ENCODE measurements around the gene SNX10.

Gene SNX10

DNA sequence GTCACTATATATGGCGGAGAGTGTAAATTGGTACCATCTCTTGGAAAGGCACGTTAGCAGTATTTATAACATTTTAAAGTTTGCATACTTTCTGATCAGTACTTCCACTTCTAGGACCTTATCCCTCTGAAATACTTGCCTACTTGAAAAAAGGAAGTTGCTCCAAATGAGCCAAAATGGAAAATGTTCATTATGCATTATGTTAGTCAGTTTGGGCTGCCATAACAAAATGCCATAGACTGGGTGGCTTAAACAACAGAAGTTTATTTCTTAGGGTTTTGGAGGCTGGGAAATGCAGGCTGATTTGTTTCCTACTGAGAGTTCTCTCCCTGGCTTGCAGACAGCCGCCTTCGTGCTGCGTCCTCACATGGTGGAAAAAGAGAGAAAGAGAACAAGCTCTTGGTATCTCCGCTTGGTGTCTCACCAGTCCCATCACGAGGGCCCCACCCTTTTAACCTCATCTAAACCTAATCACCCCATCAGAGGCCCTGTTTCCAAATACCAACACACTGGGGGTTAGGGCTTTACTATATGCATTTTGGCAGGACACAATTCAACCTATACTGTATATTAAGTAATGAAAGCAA, 6.9 kb downstream of the SNX10 start:
- DNase-seq (ENCODE audit: low read depth in 2 of 2): no peak

GRCh38 chr7:26305090-26305868, 13.6 kb downstream of the SNX10 start:
- no peak for DNase-seq (ENCODE audit: low read depth in 2 of 2)

GRCh38 chr7:26305869-26306665, 14.4 kb downstream of the SNX10 start:
- DNase-seq (ENCODE audit: low read depth in 2 of 2): no peak

DNA sequence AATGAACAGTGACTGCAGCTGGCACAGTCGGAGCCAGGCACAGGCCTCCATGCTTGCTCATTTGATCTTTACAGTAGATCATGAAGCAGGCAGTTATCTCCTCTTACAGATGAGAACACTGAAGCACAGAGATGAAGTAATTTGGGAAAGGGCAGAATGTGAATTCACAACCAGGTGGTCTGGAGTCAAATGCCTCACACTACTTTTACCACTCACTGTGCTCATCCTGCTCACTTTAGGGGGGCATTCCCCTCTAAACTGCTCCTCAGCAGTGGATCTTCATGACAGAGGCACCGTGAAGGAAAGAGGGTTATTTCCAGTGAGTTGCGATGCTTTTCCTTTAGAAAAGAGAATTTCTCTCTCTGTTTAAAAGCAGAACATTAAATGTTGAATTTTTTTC, 15.1 kb downstream of the SNX10 start:
- no peak for DNase-seq (ENCODE audit: low read depth in 2 of 2)

DNA sequence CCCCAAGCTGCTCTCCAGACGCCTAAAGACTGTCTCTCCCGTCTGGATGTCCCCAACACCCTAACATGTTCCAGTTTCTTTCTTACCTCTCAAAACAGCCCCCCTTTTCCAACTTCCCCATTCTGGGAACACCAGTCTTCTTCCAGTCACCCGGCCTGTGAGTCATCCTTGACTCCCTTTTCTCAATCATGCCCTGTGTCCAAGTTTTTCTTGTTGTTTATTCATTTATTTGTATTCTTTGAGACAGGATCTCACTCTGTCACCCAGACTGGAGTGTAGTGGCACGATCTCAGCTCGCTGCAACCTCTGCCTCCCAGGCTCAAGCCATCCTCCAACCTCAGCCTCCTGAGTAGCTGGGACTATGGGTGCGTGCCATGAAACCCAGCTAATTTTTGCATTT, 15.6 kb downstream of the SNX10 start:
- no peak for DNase-seq (ENCODE audit: low read depth in 2 of 2)

DNA sequence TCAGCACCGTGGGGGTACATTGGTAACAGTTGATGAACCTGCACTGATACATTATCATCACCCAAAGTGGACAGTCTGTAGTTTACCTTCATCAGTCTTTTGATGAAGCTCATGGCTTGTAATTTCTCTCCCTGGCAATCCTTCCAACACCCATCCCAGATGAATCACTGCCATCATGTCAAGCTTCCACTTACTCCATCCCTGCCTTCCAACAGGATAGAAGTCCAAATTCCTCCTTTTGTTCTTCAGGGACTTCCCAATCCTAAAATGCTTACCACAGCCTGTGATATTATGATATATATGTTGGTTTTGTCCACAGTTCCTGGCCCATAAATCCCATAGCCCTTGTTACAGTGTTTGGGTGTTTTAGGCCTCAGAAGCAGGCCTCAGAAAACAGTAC, 16.1 kb downstream of the SNX10 start:
- DNase-seq (ENCODE audit: low read depth in 2 of 2): no peak

- DNase-seq (ENCODE audit: low read depth in 2 of 2): no peak
Measured at GRCh38 chr7:26308551-26308950, 16.9 kb downstream of the SNX10 start.

- no peak for DNase-seq (ENCODE audit: low read depth in 2 of 2)
Measured at GRCh38 chr7:26309089-26309488, 17.4 kb downstream of the SNX10 start.

- DNase-seq (ENCODE audit: low read depth in 2 of 2): no peak
Measured at GRCh38 chr7:26311798-26312197, 20.1 kb downstream of the SNX10 start.

DNA sequence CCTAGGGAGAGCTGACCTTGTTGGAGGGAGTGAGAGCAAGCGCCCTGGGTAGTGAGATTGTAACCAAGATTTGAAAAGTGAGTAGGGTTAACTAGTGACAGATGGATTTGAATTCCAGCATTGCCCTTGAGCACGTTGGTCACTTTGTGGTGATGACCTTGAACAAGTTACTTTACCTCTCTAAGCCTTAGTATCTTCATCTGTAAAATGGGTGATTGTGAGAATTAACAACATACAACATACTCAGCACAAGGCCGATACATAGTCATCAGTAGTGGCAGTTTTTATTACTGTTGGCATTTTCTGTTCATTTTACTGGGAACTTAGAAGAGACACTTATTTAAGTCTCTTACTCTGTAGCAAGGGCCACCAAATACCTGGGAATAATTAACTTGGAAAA, 25.5 kb downstream of the SNX10 start:
- no peak for DNase-seq (ENCODE audit: low read depth in 2 of 2)

- no peak for DNase-seq (ENCODE audit: low read depth in 2 of 2)
Measured at GRCh38 chr7:26318921-26319320, 27.3 kb downstream of the SNX10 start.

DNA sequence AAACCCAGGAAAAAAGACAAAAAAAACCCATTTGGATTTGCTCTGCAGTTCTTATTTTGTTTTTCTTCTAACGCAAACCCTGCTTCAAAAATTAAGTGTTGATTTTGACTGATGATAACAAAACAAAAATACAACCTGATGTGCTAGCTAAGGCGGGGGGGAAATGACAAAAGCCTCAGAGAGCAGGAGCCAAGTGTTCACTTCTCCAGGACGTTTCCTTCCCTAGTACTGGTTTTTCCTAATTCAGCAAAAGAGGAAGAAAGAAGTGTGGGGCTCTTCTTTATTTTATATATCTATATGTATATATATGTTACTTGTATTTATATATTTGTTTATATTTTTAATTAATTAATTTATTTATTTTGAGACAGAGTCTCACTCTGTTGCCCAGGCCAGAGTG, 28.0 kb downstream of the SNX10 start:
- DNase-seq (ENCODE audit: low read depth in 2 of 2): no peak

GRCh38 chr7:26320878-26321277, 29.2 kb downstream of the SNX10 start:
- DNase-seq (ENCODE audit: low read depth in 2 of 2): no peak

DNA sequence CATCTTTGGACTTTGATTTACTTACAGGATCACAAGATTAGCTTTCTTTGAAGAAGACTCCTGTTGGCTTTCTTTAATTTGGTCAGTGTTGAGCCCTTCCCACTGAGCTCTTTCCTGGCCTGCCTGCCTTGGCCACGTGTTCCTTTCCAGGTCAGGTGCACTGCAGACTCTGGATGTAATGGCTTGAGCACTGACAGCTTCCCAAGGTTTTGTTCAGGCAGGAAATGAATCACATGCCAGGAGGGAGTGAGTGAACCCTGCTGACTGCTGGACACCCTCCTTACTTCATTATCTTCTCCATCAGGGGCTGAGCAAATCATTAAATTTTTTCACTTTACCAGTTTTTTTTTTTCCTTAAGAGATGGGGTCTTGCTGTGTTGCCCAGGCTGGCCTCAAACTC, 29.8 kb downstream of the SNX10 start:
- DNase-seq (ENCODE audit: low read depth in 2 of 2): no peak

DNA sequence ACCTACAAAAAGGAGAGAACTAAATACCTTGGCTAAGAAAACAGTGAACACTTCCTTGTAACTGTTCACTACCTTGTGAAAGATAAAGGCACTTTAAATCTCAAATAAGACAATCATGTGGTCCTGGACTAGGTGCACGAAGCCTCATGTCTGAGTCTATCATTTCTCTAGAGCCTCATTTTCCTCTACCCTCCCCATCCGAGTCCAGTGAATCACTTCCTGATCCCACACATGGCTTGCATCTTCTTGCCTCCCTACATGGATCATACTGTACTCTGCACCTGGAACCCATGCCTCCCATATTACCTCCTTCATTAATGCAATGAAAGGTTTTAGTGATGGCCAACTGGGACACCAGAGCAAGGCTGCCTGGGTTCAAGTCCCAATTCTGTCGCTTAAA, 34.5 kb downstream of the SNX10 start:
- DNase-seq (ENCODE audit: low read depth in 2 of 2): no peak

DNA sequence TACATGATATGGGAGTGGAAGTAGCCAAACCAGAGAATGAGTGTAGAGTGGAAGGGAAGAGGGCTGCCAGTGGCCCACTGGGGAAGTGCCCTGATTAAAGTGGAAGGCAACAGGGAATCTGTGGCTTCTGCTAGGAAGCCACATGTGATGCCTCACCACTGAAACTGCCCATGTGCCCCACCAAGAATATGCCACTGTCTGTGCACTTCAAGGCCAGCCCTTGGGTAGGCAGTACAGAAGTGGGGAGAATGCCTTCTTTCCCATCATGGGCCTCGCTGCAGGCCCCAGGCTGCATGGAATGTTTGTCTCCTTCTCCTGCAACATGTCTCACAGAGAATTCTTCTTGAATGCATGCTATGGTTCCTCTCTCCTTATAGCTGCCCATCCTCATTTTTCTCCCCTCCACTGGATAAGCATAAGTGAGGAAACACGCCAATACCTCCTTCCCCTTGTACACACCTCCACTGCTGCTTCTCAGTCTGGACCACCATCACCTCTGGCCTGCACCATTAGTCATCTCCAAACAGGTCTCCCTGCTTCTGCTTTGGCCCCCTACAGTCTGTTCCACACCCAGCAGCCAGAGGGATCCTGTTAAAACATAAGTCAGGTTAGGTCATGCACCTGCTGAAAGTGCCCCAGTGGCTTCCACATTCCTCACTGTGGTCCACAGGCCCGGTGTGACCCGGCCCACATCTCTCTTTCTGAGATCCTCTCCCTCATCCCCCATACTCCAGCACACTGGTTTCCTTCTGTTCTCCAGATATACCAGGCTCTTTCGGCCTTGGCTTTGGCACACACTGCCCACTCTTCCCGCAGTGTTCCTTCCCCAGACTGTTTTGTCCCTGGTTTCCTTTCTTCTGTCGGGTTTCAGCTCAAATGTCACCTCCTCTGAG, 37.1 kb downstream of the SNX10 start:
- DNase-seq (ENCODE audit: low read depth in 2 of 2): no peak

GRCh38 chr7:26329520-26330255, 38.0 kb downstream of the SNX10 start:
- DNase-seq (ENCODE audit: low read depth in 2 of 2): no peak

GRCh38 chr7:26331113-26331512, 39.5 kb downstream of the SNX10 start:
- DNase-seq (ENCODE audit: low read depth in 2 of 2): no peak

- DNase-seq (ENCODE audit: low read depth in 2 of 2): no peak
Measured at GRCh38 chr7:26331789-26332188, 40.1 kb downstream of the SNX10 start.

DNA sequence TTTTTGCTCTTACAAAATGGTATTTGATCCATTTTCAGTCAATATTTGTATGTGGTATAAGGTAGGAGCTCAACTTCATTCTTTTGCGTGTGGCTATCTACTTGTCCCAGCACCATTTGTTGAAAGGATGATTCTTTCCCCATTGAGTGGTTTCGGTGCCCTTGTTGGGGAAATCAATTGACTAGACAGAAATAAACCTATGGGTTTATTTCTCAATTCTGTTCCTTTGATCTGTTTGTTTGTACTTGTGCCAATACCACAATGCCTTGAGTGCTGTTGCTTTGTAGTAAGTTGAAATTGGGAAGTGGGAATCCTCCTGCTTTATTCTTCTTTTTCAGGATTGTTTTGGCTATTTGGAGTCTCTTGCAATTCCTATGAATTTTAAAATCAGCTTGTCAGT, 41.0 kb downstream of the SNX10 start:
- no peak for DNase-seq (ENCODE audit: low read depth in 2 of 2)

GRCh38 chr7:26334166-26334859, 42.7 kb downstream of the SNX10 start:
- DNase-seq (ENCODE audit: low read depth in 2 of 2): no peak

Measured in fibroblast of skin of left quadriceps (primary cell).